HepG2 (cell line): Measurements from ENCODE around the gene MYH3. TPM values are rescaled to one million over a fixed set of nuclear protein-coding genes. Genes with fewer than 3 reads are reported as not detected.

Experiments
- ATAC-seq: fragments of 200-7000 bp; cut with Tn5 transposase; 3 replicates; pipeline ENCODE4 v1.9.1; 2020; ENCODE audit warnings: mild to moderate bottlenecking, moderate library complexity
- BruUV-seq: library from RNA; stranded (reverse); fragments of 400-500 nt; replicated peaks from 2 replicates; lab custom pipeline; 2021; lab: Mats Ljungman, UMichigan
- CTCF ChIA-PET: fragments of 300-600 bp; formaldehyde crosslinking; extraction: SDS; loops from one replicate; lab custom pipeline; 2021; ENCODE audit warnings: low total read pairs, inconsistent platforms, low intra/inter-chr PET ratio; lab: Yijun Ruan, JAX
- POLR2A ChIA-PET: fragments of 350-600 bp; sonication (Branson Sonifier 250); formaldehyde crosslinking; loops from one replicate; lab custom pipeline; 2020; ENCODE audit warnings: antibody characterized with exemption, inconsistent platforms; lab: Yijun Ruan, JAX
- DNase-seq: peaks from one replicate; pipeline ENCODE4 v3.0.0-alpha.2; 2015; ENCODE audit warnings: low spot score
- FAIRE-seq: peaks from 3 replicates; lab custom pipeline; 2011; peaks lifted over from hg19 to GRCh38; lab: Jason Lieb, UNC
- H2AFZ ChIP-seq: one replicate; pipeline ENCODE4 v1.6.1; 2011; ENCODE audit warnings: low read length, inconsistent platforms
- H3K27ac ChIP-seq: fragments of 300-600 bp; 3 replicates; pipeline ENCODE4 v1.8.0; 2011; ENCODE audit warnings: mixed run types, mild to moderate bottlenecking, mixed read lengths, low read length, inconsistent platforms; ENCODE audit not compliant: insufficient read depth; ENCODE audit errors: extremely low read length
- H3K27me3 ChIP-seq, 2 experiments: fragments of 200-600 bp in 1 of 2; 2 replicates in 1 of 2; 3 replicates in 1 of 2; pipeline versions ENCODE4 v1.6.0 to v1.8.0; 2011; ENCODE audit warnings: low read length in 2 of 2, mild to moderate bottlenecking in 2 of 2, moderate library complexity in 2 of 2, inconsistent platforms in 1 of 2; ENCODE audit not compliant: insufficient read depth in 2 of 2, control insufficient read depth in 1 of 2
- H3K36me3 ChIP-seq, 2 experiments: fragments of 200-600 bp in 1 of 2; replicated peaks in 1 of 2; 2 replicates in 1 of 2; 3 replicates in 1 of 2; pipeline versions ENCODE4 v1.5.1 to v1.8.0; 2011; ENCODE audit warnings: low read length in 2 of 2, inconsistent platforms in 1 of 2; ENCODE audit not compliant: insufficient read depth in 2 of 2, control insufficient read depth in 1 of 2
- H3K4me1 ChIP-seq: 2 replicates; pipeline ENCODE4 v1.5.1; 2012; ENCODE audit warnings: low read length, inconsistent platforms; ENCODE audit not compliant: insufficient read depth
- H3K4me2 ChIP-seq: 2 replicates; pipeline ENCODE4 v1.6.0; 2011; ENCODE audit warnings: low read depth, low read length, inconsistent platforms
- H3K4me3 ChIP-seq, 3 experiments: fragments of 200-600 bp in 1 of 3; sonication (generic), shearing (Covaris generic) in 1 of 3; replicated peaks in 1 of 3; 2 replicates each; pipeline ENCODE4 v1.5.1; 2011 to 2016; ENCODE audit warnings: low read length in 3 of 3, inconsistent platforms in 2 of 3, low read depth in 2 of 3, mild to moderate bottlenecking in 2 of 3, control low read depth in 1 of 3, mixed read lengths in 1 of 3; ENCODE audit not compliant: insufficient read depth in 1 of 3
- H3K79me2 ChIP-seq: one replicate; pipeline ENCODE4 v1.6.1; 2011; ENCODE audit warnings: low read length, inconsistent platforms; ENCODE audit not compliant: insufficient read depth
- H3K9ac ChIP-seq: 2 replicates; pipeline ENCODE4 v1.6.0; 2011; ENCODE audit warnings: mild to moderate bottlenecking, low read depth, low read length, inconsistent platforms; ENCODE audit not compliant: insufficient read depth
- H3K9me3 ChIP-seq: 2 replicates; pipeline ENCODE4 v1.5.1; 2012; ENCODE audit warnings: mild to moderate bottlenecking, low read length
- H4K20me1 ChIP-seq: 2 replicates; pipeline ENCODE4 v1.6.0; 2011; ENCODE audit warnings: inconsistent platforms, mild to moderate bottlenecking, low read length, moderate library complexity; ENCODE audit not compliant: insufficient read depth
- BRD4 ChIP-seq: sonication (generic); formaldehyde crosslinking; IDR thresholded peaks from 2 replicates; pipeline ENCODE4 v1.4.0; 2020; ENCODE audit warnings: missing genetic modification reagents
- CBX2 ChIP-seq, 2 experiments: fragments of 200-600 bp in 1 of 2; sonication (generic); formaldehyde crosslinking in 1 of 2; IDR thresholded peaks; 2 replicates each; pipeline versions ENCODE4 v1.7.0 to v1.8.1; 2018 to 2022; ENCODE audit warnings: low read depth in 2 of 2, low read length in 1 of 2, mild to moderate bottlenecking in 1 of 2, missing genetic modification reagents in 1 of 2
- HDAC1 ChIP-seq: sonication (generic); formaldehyde crosslinking; IDR thresholded peaks from 2 replicates; pipeline ENCODE4 v1.5.1; 2020; ENCODE audit warnings: mild to moderate bottlenecking, missing genetic modification reagents
- SAP130 ChIP-seq: IDR thresholded peaks from 2 replicates; pipeline ENCODE4 v1.6.1; 2016; ENCODE audit warnings: low read depth
- SATB2 ChIP-seq: sonication (generic); formaldehyde crosslinking; IDR thresholded peaks from 2 replicates; pipeline ENCODE4 v1.5.0; 2020; ENCODE audit warnings: missing genetic modification reagents
- SRSF9 ChIP-seq: fragments of 200-400 bp; formaldehyde crosslinking; IDR thresholded peaks from 2 replicates; pipeline ENCODE4 v1.6.1; 2018; ENCODE audit warnings: borderline replicate concordance, mild to moderate bottlenecking, low read depth, low read length; ENCODE audit not compliant: insufficient read depth, poor library complexity, severe bottlenecking
- ZBTB20 ChIP-seq: sonication (generic); formaldehyde crosslinking; IDR thresholded peaks from 2 replicates; pipeline ENCODE4 v1.8.1; 2023; ENCODE audit warnings: missing genetic modification reagents, low read depth, mild to moderate bottlenecking, borderline replicate concordance
- ZNF263 ChIP-seq: sonication (generic); formaldehyde crosslinking; IDR thresholded peaks from 2 replicates; pipeline ENCODE4 v1.4.0; 2020; ENCODE audit warnings: missing genetic modification reagents
- ZNF331 ChIP-seq: sonication (generic); formaldehyde crosslinking; IDR thresholded peaks from 2 replicates; pipeline ENCODE4 v1.4.0; 2020; ENCODE audit warnings: missing genetic modification reagents
- WGBS: methylation state at CpG from one replicate; pipeline ENCODE4 v1.1.6; 2017; ENCODE audit warnings: low lambda C conversion rate; 5-methylcytosine and 5-hydroxymethylcytosine counted together
- in situ Hi-C: cut with HindIII; loops from 2 replicates; pipeline ENCODE4 v1.10.0; 2017; ENCODE audit warnings: low pct_unique_long_range_greater_than_20kb; ENCODE audit not compliant: extremely low pct_ligation_motif_present
- intact Hi-C: fragments of 100-400 bp; cut with micrococcal nuclease; formaldehyde crosslinking; loops from one replicate; pipeline ENCODE4 v1.10.0; 2022; ENCODE audit not compliant: unreplicated experiment
- polyA plus RNA-seq, 8 experiments: library from polyadenylated mRNA; depleted of rRNA in 3 of 8; stranded (reverse) in 7 of 8; unstranded in 1 of 8; fragments of >200 nt; fragmentation: Illumina TruSeq in 4 of 8; extraction: Trizol in 4 of 8; gene quantifications; 2 replicates each; pipeline versions ENCODE4 v1.2.1 to v1.2.3, GENCODE V29; 2011 to 2016; ENCODE audit warnings: low read depth in 4 of 8, missing spikeins in 1 of 8, mixed read lengths in 1 of 8; ENCODE audit not compliant: insufficient read depth in 1 of 8
- total RNA-seq, 5 experiments: library from RNA; depleted of rRNA; stranded (reverse); fragments of >200 nt; fragmentation: Illumina TruSeq; extraction: Trizol; gene quantifications; 2 replicates each; pipeline ENCODE4 v1.2.3, GENCODE V29; 2016; ENCODE audit warnings: low read depth in 1 of 5
- TF ChIP-seq, protein P1 (sequence below): IDR thresholded peaks from 2 replicates; pipeline ENCODE4 v1.6.1; 2016; ENCODE audit warnings: low read depth, control low read depth
- TF ChIP-seq, protein P2 (sequence below): sonication (generic); formaldehyde crosslinking; IDR thresholded peaks from 2 replicates; pipeline ENCODE4 v1.8.0; 2022; ENCODE audit warnings: mild to moderate bottlenecking, missing genetic modification reagents
- TF ChIP-seq, protein P3 (sequence below): sonication (generic); formaldehyde crosslinking; IDR thresholded peaks from 2 replicates; pipeline ENCODE4 v1.8.1; 2023; ENCODE audit warnings: mild to moderate bottlenecking, missing genetic modification reagents

The MYH3 gene
- total and polyA plus RNA-seq, 2 of the 13 experiments (the other 11 are each of a cell fraction or from before 2014, with no cell fraction given), result 2.5 to 4.5 TPM

DNA sequence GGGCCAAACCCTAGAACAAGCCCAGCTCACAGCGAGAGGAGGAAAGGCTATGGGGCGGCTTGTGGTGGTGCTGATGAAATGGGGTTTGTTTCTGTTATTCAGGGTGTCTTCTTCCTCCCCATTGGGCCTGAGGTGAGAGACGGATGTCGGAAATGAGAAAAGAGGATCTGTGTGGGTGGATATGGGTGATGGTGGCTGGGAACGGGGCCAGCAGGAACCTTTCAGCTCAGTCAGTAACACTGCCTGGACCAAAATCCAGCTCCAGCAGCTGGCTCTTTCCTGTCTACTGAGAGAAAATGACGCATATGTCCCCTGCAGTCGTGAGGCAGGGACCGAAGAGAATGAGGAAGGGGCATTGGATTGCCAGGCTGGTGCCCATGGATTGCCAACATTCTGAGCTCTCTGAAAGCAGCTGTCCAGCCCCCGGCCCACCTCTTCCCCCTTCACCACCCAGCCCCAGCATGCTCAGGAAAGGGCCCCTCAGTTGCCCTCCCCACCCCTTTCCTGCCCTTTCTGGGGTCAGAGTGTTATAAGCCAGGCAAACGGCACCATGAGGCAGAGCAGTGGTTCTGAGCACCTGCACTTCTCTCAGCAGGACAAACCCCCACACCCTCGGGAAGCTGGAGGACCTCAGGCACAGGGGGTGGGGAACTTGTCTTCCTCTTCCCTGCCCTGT is 4.0 kb downstream of the MYH3 start:
- H3K4me3 ChIP-seq, result no peak overlapping the region
- in situ Hi-C loops, result no loop called here
- no peaks in the 10 kb centered on the region for H4K20me1 ChIP-seq
- no peak for ATAC-seq
- WGBS, result 90% methylated on average over 11 of the region's 11 CpGs
- no peak for TF ChIP-seq ZNF263 (CRISPR knock-in tag)
- TF ChIP-seq, all 625 proteins: peak for 0
- DNase-seq (no peak), FAIRE-seq (no peak)
- no peak overlapping the region for H3K27ac ChIP-seq
- ChIA-PET CTCF (no interaction called here), POLR2A (no interaction called here)
- H3K9me3 ChIP-seq, result no peaks in the 10 kb centered on the region
- H3K79me2 ChIP-seq, result no peaks in the 10 kb centered on the region
- no peaks in the 10 kb centered on the region for H3K27me3 ChIP-seq
- H3K4me1 ChIP-seq, result no peaks in the 10 kb centered on the region
- intact Hi-C loops, result no loop called here
- H3K9ac ChIP-seq, result no peak overlapping the region
- BruUV-seq, result no TSS peak
- H3K36me3 ChIP-seq, result no peaks in the 10 kb centered on the region
- H2AFZ ChIP-seq, result no peak overlapping the region
- no peak overlapping the region for H3K4me2 ChIP-seq

DNA sequence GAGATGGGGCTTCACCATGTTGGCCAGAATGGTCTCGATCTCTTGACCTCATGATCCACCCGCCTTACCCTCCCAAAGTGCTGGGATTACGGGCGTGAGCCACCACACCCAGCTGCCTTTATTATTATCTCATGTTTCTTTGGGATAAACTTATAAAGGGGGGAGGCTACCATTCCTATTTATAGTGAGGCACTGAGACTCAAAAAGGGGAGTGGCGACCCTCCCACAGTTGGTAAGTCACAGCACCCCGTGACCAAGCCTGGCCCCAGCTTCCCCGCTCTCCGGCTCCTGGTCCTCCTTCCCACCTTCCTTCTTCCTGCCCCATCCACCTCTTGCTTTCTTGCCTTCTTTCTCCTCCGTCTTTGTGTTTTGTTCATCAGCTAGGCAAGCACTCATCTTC is 5.2 kb downstream of the MYH3 start:
- Histone ChIP-seq H3K9me3 (no peaks in the 10 kb centered on the region), H3K27me3 (no peaks in the 10 kb centered on the region), H4K20me1 (no peaks in the 10 kb centered on the region), H3K9ac (no peak overlapping the region), H3K79me2 (no peaks in the 10 kb centered on the region), H3K4me2 (no peak overlapping the region), H3K4me3 (no peak overlapping the region), H2AFZ (no peak overlapping the region), H3K4me1 (no peaks in the 10 kb centered on the region), H3K27ac (no peak overlapping the region), H3K36me3 (no peaks in the 10 kb centered on the region)
- intact Hi-C loops, result no loop called here
- DNase-seq (no peak), FAIRE-seq (no peak), ATAC-seq (no peak)
- POLR2A ChIA-PET, result no interaction called here
- CTCF ChIA-PET, result no interaction called here
- in situ Hi-C loops, result no loop called here
- 74% methylated on average over 9 of the region's 9 CpGs for WGBS
- no TSS peak for BruUV-seq
- TF ChIP-seq, protein P1, sequence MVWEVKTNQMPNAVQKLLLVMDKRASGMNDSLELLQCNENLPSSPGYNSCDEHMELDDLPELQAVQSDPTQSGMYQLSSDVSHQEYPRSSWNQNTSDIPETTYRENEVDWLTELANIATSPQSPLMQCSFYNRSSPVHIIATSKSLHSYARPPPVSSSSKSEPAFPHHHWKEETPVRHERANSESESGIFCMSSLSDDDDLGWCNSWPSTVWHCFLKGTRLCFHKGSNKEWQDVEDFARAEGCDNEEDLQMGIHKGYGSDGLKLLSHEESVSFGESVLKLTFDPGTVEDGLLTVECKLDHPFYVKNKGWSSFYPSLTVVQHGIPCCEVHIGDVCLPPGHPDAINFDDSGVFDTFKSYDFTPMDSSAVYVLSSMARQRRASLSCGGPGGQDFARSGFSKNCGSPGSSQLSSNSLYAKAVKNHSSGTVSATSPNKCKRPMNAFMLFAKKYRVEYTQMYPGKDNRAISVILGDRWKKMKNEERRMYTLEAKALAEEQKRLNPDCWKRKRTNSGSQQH (CRISPR knock-in tag), result no peak
- no peak for TF ChIP-seq SAP130
- no peak for TF ChIP-seq BRD4 (CRISPR knock-in tag)
- no peak for TF ChIP-seq ZNF331 (CRISPR knock-in tag)
- TF ChIP-seq, protein P2, sequence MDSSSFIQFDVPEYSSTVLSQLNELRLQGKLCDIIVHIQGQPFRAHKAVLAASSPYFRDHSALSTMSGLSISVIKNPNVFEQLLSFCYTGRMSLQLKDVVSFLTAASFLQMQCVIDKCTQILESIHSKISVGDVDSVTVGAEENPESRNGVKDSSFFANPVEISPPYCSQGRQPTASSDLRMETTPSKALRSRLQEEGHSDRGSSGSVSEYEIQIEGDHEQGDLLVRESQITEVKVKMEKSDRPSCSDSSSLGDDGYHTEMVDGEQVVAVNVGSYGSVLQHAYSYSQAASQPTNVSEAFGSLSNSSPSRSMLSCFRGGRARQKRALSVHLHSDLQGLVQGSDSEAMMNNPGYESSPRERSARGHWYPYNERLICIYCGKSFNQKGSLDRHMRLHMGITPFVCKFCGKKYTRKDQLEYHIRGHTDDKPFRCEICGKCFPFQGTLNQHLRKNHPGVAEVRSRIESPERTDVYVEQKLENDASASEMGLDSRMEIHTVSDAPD (CRISPR knock-in tag), result no peak
- no peak for TF ChIP-seq SATB2
- TF ChIP-seq ZBTB20 (CRISPR knock-in tag), result no peak
- TF ChIP-seq, protein P3, sequence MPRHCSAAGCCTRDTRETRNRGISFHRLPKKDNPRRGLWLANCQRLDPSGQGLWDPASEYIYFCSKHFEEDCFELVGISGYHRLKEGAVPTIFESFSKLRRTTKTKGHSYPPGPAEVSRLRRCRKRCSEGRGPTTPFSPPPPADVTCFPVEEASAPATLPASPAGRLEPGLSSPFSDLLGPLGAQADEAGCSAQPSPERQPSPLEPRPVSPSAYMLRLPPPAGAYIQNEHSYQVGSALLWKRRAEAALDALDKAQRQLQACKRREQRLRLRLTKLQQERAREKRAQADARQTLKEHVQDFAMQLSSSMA (CRISPR knock-in tag), result no peak
- TF ChIP-seq CBX2 (IDR thresholded peaks at IDR 0.05; ENCODE audit: low read depth, low read length), result no peak
- TF ChIP-seq CBX2 (CRISPR knock-in tag; IDR thresholded peaks at IDR 0.05; ENCODE audit: low read depth), result no peak
- TF ChIP-seq SRSF9, result no peak
- no peak for TF ChIP-seq HDAC1 (CRISPR knock-in tag)
